Kidney (tissue), 14 donors: ENCODE measurements around the gene SCP2. TPM values are rescaled to one million over a fixed set of nuclear protein-coding genes. Genes with fewer than 3 reads are reported as not detected.
A peak's percentile ranks its signal among the peaks of the same experiment; 100 is the strongest.

Experiments
- DNase-seq, 5 donors: peaks; one replicate each; pipeline ENCODE4 v3.0.0-alpha.2; 2013 to 2020
- FAIRE-seq: peaks from 2 replicates; lab custom pipeline; 2012; peaks lifted over from hg19 to GRCh38; lab: Jason Lieb, UNC
- H3K27ac ChIP-seq, 2 donors: one replicate each; pipeline ENCODE4 v1.7.0; 2013; ENCODE audit warnings: low read depth in 2 of 2, low read length in 2 of 2, inconsistent platforms in 1 of 2
- H3K27me3 ChIP-seq: one replicate; pipeline ENCODE4 v1.7.1; 2013; ENCODE audit warnings: low read length, inconsistent platforms; ENCODE audit not compliant: control insufficient read depth, insufficient read depth
- H3K36me3 ChIP-seq, 3 donors: one replicate each; pipeline versions ENCODE4 v1.7.0 to v1.7.1; 2013; ENCODE audit warnings: low read length in 3 of 3, control low read depth in 1 of 3, inconsistent platforms in 1 of 3; ENCODE audit not compliant: insufficient read depth in 3 of 3, control insufficient read depth in 2 of 3
- H3K4me1 ChIP-seq, 3 donors: one replicate each; pipeline versions ENCODE4 v1.7.0 to v1.7.1; 2013; ENCODE audit warnings: low read length in 3 of 3, inconsistent platforms in 1 of 3, low read depth in 1 of 3; ENCODE audit not compliant: control insufficient read depth in 2 of 3, insufficient read depth in 2 of 3
- H3K4me3 ChIP-seq, 3 donors: one replicate each; pipeline versions ENCODE4 v1.7.0 to v1.8.1; 2013; ENCODE audit warnings: low read length in 3 of 3, control low read depth in 1 of 3, inconsistent platforms in 1 of 3
- H3K9ac ChIP-seq, 3 donors: one replicate each; pipeline versions ENCODE4 v1.7.0 to v1.7.1; 2013; ENCODE audit warnings: low read length in 3 of 3, control low read depth in 1 of 3, inconsistent platforms in 1 of 3
- H3K9me3 ChIP-seq, 3 donors: one replicate each; pipeline versions ENCODE4 v1.7.0 to v1.7.1; 2013; ENCODE audit warnings: low read length in 3 of 3, control low read depth in 1 of 3, inconsistent platforms in 1 of 3; ENCODE audit not compliant: control insufficient read depth in 2 of 3, insufficient read depth in 1 of 3
- CTCF ChIP-seq: IDR thresholded peaks from 3 replicates; pipeline ENCODE4 v1.5.1; 2012; ENCODE audit warnings: mild to moderate bottlenecking, moderate library complexity, borderline replicate concordance; ENCODE audit not compliant: insufficient read depth; ENCODE audit errors: extremely low read depth
- intact Hi-C: fragments of 100-400 bp; cut with DNase I; formaldehyde crosslinking; loops from one replicate; pipeline ENCODE4 v1.11.1; 2022
- polyA plus RNA-seq: library from polyadenylated mRNA; stranded (reverse); fragments of 350-450 nt; fragmentation: Illumina TruSeq; extraction: RNeasy Lipid Tissue Mini Kit (QIAGEN cat#74804); gene quantifications from one replicate; pipeline ENCODE4 v1.2.3, GENCODE V29; 2014; ENCODE audit warnings: low read depth, low replicate concordance; ENCODE audit not compliant: insufficient read depth
- total RNA-seq: library from RNA; stranded (reverse); fragmentation: NEBNext Ultra II Directional; extraction: Animal tissue kit (Norgen Biotek cat#: 25700); gene quantifications from one replicate; pipeline ENCODE4 v1.2.1, GENCODE V29; 2021
- donor health status: control.
- donor health status: control.
- donor health status: control.
- donor health status: control.
- donor health status: control.
- donor health status: DM: yes; HTN: yes; CAD: no.
- donor health status: Normal renal cell carcinoma (clear cell type).

SCP2 gene
- total and polyA plus RNA-seq, 2 donors from 2014 or later = 168 to 226 TPM

- Histone ChIP-seq H3K9ac (peak overlapping the region in 1 of 3 donors; percentile 60), H3K36me3 (no peaks in the 10 kb centered on the region), H3K4me1 (no peaks in the 10 kb centered on the region), H3K9me3 (no peaks in the 10 kb centered on the region), H3K27me3 (no peaks in the 10 kb centered on the region), H3K27ac (peak overlapping the region in 1 of 2 donors; percentile 92), H3K4me3 (peak overlapping the region in 1 of 3 donors; percentile 57)
- DNase-seq = no peak
- intact Hi-C loops = no loop called here
- TF ChIP-seq CTCF = no peak
- no peak for FAIRE-seq
These were observed 7.2 kb upstream of the SCP2 start for GRCh38 chr1:52919723-52920483.

DNA sequence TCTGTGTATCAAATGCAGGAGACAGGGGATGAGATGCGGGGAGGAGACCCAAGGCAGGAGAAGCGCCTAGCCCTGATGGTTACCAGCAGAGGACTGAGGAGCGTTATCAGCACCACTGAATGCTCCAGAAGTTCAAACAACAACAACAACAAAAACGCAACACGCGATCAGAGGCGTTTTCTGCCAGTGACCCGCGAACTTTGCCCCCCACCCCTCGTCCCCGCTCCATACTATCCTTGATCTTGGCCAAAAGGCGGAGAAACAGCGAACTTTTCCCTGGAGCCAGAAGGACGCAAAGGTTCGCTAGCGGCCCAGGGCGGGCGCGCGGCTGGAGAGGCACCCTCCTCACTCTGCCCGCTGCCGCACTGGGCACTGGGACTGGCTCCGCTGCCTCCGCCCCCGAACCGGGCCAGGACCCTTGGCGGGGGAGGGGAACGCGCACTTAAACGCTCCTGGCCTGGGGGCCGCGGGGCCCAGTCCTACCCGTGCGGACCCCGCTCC is 6.2 kb upstream of the SCP2 start:
- Histone ChIP-seq H3K36me3 (no peaks in the 10 kb centered on the region), H3K9ac (peak overlapping the region; percentile 9 to 67 (median 60)), H3K27me3 (no peaks in the 10 kb centered on the region), H3K27ac (peak overlapping the region; percentile 90 to 92), H3K4me3 (peak overlapping the region; percentile 57 to 68 (median 66)), H3K9me3 (no peaks in the 10 kb centered on the region), H3K4me1 (peaks cover 0 to 2% (median 0%) of the 10 kb centered on the region in 3 donors)
- DNase-seq (peak in 4 of 5 donors; percentile 35 to 80 (median 58)), FAIRE-seq (no peak)
- intact Hi-C loops = no loop called here
- TF ChIP-seq CTCF = no peak

- Histone ChIP-seq H3K36me3 (no peaks in the 10 kb centered on the region), H3K27me3 (no peaks in the 10 kb centered on the region), H3K9me3 (no peaks in the 10 kb centered on the region), H3K4me3 (peak overlapping the region; percentile 33 to 46 (median 39)), H3K9ac (peak overlapping the region in 1 of 3 donors; percentile 4), H3K27ac (peak overlapping the region in 1 of 2 donors; percentile 52), H3K4me1 (peaks cover 0 to 11% (median 0%) of the 10 kb centered on the region in 3 donors)
- intact Hi-C loops = no loop called here
- peak in 2 of 5 donors; percentile 36 to 51 for DNase-seq
- TF ChIP-seq CTCF = no peak
- peak; percentile 90 for FAIRE-seq
These were observed 1.5 kb upstream of the SCP2 start for GRCh38 chr1:52925571-52926005.
